Midbrain (tissue), 1 donor: ENCODE data around the gene KIF26B.
"Not testable (repeated sequence)": the region's sequence is repeated elsewhere in the genome, so short reads cannot be mapped to it uniquely, and the experiment has no call there.

Experiments used
- DNase-seq: peaks from one replicate; lab custom pipeline; 2025; lab: John Stamatoyannopoulos, UW

KIF26B gene

DNA sequence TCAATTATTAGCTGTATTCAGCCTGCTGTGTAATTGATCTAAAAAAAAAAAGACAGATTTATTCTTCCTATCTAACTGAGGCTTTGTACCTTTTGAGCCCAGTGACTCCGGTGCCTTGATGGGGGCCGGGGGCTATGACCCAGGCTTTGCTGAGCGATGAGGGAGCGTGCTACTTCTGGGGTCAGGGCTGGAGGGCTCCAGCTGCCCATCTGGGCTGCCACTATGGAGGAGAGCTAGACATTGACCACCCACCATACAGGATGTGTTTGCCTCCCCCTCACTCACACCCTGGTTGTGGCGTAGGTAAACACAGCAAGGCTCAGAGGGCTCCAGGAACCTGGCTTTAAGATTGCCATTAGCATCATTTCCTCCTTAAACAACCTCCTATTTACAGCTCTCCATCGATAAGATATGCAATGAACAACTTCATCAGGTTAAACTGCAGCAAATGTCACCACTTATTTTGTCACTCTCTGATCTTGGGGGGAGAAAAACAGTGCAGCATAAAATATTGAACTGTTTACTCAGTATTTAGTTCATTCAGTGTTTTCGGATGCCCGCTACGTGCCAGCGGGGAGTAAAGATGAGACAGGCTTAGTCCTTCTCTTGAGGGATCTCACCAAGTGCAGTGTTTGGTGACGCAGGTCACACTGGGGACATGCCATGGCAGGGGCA is 231.6 kb downstream of the KIF26B start:
- DNase-seq: no peak

DNA sequence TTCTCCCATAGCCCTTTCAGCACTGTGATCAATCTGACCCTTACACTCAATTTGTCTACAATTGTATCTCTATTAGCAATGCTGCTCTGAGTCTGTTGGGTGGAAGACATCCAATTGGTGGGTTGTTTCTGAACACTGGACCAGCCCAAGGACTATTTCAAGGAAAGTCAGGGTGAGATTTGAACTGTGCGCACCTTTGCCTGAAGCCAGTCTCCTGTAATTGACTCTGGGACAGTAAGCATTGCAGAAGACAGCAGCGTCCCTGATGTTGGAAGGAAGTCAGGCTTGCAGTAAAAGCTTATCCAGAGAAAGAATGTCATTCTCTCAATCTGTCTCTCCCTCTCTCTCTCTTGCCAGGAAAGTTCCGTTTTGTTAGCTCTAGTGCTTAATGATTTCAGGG is 233.9 kb downstream of the KIF26B start:
- DNase-seq: no peak

DNA sequence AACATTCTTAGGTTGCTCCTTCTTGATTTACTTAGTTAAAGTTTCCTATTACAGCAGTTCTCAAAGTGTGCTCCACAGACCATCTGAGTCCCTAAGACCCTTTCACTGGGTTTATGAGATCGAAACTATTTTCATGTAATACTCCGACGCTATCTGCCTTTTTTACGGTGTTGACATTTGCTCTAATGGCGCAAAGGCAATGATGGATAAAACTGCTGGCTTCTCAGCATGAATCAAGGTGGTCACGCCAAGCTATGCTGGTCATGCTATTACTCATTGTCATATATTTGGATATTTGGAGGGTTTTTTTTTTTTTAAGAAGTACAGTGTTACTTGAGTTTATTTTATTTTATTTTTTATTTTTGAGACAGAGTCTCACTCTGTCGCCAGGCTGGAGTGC is 235.1 kb downstream of the KIF26B start:
- no peak for DNase-seq

DNA sequence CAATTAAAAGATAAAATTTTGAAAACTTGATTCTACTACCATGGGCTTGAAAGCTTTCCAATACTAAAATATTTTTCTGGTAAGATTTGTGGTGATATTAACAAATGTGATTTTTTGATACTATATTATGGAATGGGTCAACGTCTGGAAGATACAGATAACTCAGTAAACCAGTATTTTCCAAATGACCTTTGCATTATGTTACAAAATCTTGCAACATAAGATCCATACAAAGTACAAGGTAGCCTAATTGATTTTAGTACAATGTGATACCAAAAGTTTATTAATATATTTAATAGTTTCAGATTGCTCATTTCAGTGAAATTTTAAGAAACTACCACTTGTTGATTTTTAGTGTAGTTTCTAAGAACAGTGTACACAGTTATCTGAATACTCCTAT is 236.2 kb downstream of the KIF26B start:
- DNase-seq: no peak

DNA sequence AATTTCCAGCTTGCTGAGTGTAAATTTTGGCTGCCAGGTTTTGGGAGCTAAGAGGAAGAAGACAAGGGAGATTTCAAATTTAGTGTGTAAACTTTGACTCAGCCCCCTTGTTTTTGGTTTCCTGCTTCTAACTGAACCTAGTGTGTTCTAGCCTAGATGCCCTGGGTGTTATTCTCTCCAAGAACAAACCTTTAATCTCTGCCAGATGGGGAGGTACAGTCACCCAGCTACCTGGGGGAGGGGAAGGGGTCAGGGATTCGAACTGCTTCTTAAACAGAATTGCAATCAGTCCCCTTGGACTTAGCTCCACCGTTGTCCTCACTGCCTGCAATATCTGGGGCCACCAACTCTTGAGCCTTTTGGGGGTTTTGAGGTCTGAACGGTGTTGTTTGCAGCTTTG is 238.9 kb downstream of the KIF26B start:
- no peak for DNase-seq

DNA sequence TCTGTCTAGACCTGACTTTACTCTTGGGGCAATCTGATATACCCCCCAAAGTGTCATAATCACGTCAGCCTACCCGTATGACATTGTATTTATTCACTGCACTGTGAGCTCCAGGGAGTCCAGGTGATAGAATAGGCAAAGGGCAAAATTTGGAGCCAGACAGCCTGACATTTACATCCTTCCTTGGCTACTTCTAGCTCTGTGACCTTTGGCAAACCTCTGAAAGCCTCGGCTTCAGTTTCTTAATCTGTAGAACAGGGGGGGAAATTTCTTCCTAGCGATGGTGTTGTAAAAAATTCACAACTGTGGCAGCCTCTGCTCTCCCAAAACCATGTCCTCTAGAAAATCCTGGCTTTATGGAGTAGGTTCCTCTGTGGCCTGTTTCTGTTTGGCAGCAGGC is 240.9 kb downstream of the KIF26B start:
- DNase-seq: no peak

DNA sequence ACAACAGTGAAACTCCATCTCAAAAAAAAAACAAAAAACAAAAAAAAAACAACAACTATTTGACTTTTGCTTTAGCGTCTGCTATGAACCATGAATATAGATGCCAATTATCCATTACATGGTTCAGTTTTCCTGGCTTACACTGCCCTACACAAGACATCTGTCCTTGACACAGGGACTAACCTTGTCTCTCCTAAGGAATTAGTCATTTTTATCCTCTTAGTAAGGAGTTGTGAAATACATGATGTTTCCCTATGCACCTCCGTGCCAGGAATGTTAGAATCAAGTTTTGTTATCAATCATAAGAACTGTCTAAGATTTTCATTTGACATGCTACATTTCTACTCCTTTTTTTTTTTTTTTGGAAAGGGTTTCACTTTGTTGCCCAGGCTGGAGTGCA is 241.8 kb downstream of the KIF26B start:
- DNase-seq: no peak

DNA sequence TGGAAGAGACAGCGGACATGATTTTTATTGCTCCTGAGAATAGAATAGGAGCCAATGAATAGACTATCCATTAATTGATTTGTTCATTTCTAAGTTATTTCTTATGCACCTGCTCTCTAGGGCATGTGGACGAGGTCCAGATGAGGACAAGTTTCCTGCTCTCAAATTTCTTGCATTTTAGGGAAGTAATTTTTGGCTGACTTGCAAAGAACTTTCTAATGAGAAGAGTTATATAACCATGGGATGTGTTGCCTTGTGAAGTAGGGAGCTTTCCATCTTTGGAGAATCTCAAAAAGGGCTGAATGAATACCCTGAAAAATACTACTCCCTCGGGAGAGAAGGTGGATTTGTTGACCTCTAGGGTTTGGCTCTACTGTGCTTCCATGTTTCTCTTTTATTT is 243.0 kb downstream of the KIF26B start:
- DNase-seq: peak; percentile 17

DNA sequence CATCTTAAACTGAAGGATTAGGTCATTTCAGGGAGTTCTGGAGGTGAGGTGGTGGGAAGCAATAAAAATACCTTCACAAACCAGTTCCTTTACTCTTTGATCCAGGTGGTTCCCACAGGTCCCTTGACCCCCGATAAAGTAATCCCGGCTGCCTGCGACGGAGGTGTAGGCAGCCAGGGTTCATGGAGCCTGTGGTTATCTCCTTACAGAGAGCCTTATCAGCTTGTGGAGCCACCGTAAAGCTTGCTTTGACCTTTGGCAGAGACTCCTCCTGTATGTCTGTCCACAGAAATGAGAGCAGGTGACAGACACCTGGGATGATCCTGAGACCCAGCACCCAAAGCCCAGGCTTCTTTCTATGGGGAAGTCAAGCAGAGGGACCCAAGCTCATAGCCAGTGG is 243.4 kb downstream of the KIF26B start:
- DNase-seq: no peak

DNA sequence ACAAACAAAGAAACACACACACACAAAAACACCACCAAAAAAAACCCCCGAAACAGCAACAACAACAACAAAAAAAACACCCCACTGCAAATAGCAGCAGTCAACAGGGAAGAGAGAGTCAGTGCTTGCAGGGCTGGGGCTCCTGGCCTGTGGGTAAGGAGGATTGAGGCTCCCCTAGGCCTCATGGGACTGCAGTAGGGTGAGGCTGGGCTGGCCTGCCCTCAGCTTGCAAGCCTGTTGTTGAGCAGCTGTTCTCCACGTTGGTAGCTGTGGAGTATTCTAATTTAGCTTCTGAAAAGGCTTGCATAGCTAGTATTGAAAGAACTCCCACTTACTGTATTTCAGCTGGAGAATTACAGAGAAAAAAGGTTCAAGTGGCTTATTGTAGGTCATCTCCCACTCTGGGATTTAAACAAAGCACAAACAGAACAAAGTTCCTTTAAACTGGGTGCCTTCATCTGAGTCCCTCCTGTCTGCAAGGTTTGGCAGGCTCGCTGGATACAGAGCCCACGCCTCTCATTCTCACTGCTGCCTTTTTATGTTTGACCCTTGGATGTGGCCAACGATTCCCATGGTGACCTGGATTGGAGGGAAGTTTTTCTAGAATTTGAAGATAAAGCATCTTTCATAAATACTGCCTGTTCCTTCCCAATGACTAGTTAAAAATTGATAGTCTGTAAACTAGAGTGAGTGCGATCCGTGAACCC is 247.2 kb downstream of the KIF26B start:
- no peak for DNase-seq

DNA sequence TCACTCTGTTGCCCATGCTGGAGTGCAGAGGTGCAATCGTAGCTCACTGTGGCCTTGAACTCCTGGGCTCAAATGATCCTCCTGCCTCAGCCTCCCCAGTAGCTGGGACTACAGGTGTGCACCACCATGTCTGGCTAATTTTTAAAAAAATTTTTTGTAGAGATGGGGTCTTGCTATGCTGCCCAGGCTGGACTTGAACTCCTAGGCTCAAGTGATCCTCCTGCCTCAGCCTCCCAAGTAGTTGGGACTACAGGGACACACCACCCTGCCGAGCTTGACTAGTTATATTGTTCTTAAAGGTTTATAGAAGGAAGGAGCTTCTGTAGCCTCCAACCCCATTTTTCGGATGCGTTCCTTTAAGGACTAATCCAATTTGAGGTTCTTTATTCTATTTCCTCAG is 248.2 kb downstream of the KIF26B start:
- DNase-seq: not testable (repeated sequence)

DNA sequence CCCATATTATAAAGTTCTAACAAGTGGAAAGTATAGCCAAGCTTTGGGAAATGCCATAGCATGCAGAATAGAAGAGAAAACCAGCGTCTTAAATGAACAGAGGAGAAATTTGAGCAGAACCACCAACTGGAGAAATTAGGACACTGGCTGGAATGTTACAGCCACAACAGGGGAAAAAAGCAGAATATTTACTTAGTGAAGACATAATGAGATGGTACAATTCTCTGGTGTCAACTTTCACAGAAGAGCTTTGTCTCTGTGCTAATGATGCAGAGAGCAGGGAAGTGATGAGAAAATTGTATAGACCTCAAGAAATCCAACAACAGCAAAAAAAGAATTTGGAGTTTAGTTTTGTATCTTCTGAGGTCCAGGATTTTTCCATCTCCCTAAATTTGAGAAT is 249.7 kb downstream of the KIF26B start:
- no peak for DNase-seq

DNA sequence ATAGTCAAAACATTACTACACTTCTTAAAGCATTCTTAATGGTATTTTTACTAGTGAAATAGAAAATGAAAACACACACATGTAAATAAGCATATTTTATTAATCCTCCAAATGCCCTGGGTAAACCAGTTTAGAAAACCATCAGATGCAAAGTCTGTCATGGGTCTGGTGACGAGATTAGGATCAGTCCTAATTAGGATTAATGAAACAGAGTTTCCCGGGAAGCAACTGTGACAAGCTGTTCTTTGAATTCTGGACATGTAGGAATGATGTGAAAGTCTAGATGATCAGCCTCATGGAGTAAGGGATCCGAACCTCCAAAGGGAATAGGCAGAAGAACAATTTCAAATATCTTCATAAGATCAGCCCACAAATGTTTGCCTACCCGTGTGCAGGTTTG is 250.2 kb downstream of the KIF26B start:
- no peak for DNase-seq

DNA sequence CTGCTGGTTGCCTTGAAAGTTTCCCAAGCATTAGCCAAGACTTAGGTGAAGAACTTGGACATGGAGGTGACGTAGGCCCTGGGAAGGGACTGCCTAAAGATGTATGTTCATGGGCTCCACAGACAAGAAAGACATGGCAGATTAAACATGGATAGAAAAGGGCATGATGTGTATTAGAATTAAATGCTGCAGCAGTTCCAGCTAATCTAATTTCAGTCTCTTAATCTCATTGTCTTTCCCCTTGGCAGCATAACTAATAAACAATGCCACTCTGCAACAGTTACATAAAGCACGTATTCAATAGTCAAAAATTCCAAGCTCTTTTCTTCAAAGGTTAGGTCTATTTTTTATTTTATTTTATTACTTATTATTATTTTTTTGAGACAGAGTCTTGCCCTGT is 251.6 kb downstream of the KIF26B start:
- no peak for DNase-seq

DNA sequence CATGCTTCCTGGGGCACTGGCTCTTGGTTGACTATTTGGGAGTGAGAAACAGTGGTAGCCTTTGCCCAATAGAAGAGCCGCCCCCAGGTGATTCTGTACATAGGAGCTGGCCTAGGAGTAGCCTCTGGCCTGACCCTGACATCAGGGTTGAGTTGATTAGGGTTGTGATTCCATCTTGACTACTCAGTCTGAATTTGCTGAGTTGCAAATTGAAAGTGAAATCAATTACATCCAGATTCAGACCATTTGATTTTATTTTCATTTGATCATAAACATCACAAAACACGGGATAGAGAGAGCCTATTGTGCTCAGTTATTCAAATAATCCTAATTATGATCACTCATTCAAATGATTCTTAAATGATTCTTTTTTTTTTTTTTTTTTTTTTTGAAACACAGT is 253.2 kb downstream of the KIF26B start:
- DNase-seq: no peak

DNA sequence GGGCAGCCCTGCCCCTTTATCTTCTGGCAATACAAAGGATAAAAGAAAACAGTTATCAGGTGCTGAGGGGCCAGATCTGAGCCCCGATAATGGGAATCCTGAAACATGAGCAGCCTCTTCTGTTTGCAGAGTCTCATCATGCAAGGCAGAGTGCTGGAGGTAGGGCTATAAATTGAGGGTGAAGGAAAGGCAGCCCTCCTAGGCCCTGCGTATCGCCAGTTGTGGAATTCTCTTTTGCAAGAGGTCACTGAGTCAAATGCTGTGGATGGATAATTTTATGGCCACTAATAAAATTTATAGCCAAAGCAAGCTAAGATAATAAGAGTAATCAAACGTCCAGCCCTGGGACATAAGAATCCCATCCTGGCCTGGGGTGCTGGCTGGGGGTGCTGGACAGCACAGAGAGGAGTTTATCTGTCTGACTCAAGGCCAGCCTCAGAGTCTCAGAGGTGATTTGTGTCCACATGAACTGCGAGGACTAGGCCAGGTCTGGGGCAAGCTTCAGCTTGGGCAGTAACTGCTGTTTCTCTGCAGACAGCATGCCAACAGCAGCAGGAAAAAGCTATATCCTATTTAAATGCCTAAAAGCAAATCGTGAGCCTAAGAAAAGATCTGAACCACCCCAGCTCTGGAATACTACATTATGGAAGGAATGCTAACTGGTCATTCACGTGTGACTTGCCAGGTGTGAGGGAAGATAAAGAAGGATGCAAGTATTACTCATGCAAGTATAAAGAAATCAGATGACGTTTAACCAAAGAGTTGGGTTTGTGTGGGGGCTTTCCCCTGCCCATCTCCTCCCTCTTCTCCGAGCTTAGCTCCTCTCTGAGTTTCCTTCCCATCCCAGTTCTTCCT is 254.8 kb downstream of the KIF26B start:
- no peak for DNase-seq

DNA sequence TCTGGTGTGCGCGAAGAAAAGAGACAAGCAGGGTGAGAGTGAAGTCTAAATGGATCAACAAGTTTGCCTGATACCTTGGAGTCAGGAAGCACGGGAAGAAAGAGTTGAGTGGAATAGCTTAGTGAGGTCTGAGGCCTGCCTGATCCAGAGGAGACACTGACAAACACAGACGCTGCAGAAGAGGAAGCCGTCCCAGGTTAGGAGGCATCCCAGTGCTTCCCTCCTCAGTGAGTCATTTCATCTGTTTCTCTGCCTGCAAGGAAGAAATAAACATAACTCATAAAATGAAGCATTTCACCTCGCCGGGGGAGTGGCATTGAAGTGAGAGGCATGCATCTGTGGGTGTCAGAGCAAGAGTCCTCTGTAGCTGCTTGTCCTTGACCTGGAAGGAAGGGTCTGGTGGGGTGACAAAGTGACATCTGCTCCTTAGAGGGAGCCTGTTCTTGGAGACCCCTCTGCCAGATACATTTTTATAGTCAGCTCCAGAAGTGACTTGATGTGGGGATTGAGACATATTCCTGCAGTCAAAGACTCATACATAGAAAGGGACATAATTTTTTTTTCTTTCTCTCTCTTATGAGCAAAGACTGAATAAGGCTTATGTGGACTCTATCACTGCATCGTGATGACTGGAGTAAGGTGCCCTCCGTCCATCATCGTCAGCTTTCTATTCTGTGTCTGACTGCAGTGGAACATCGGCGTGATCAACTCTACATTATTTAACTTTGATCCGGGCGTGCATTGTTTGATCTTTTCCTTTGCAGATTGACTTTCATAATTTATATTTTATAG is 256.7 kb downstream of the KIF26B start:
- no peak for DNase-seq

DNA sequence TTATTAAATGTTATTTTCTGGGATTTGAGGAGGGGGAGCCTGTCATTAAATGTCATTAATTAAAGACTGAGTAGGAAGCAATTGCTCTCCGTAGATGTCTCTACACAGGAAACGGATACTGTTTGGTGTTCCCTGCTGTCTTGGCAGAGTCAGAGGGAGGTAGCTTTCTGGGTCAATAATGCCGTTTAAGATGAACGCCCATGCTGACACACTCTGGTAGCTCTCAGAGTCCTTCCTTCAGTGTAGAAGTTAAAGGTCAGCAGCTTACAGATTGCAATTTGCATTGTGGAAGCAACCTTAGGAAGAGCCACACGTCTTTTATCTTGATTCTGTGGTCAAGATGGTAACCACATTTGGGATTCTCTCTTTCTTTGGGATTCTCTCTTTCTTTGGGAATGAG is 257.5 kb downstream of the KIF26B start:
- DNase-seq: no peak

DNA sequence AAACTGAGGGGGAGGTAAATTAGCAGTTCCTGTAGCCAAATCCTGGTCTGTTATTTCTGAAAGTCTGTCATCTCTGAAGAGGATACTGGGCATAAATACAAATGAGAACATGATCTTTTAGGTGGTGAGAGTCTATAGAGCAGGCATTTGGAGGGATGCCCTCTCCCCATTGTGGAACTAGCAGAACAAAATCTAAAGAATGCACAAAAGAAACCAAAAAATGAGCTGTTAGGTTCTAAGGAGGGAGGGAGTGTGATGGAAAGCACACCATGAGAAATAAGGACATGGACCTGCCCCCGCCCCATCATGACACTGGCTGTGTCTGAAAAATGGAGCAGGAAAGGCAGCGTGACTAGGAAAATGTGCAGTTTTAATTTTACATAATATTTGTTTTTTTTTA is 262.0 kb downstream of the KIF26B start:
- no peak for DNase-seq

DNA sequence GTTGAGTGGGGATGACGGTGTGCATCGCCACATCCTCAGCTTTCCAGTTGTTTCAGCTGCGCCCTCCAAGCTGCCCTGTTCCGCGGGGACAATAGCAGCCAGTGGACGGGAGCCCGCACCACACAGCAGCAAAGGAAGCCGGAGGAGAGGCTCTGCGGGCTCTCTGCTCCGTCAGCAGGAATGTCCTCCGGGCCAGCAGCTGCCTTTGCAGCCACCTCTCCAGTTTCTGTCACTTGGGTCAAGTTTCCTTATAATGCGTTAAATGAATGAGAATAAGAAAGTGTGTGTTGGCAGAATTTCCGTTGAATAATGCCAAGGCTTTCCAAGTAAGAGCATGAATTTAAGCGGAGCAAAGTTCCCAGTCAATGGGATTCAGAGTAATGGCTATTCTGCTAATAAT is 263.3 kb downstream of the KIF26B start:
- DNase-seq: peak; percentile 42

DNA sequence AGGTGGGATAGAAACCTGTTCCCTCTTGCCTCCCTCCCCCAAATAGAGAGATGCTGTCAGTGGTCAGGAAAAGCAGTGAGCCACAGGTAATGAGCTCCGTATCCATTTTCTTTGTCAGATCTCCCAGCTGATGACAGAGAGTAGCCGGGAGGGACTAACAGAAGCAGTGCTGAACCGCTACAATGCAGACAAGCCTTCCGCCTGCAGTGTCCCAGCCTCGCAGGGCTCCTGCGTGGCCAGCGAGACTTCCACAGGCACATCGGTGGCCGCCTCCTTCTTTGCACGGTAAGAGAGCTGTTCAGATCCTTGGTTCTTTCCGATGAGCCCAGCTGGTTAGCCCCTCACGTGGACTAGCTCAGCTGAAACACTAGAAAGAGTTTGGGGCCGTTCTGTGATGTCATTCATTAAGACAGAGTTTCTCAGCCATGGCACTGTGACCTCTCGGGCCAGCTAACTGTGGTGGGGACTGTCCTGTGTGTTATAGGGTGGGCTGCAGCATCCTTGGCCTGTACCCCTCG is 264.7 kb downstream of the KIF26B start:
- no peak for DNase-seq

DNA sequence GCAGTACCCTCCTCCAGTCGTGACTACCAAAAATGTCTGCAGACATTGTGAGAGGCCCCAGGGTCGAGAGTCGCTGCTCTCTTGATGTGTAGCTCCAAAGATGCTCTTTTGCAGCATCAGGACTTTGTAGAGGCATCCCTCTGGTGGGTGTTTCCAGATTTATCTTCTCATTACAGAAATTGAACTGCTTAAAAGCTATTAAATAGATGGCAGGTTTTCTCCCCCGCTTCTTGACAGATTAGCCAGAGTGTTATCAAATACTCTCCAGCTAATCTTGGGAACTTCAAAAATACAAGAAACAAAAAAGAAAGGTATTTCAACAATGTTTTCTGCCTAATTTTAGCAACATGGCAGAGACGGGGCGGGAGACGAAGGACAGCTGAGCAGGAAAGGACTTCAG is 265.2 kb downstream of the KIF26B start:
- DNase-seq: no peak
